GM18526 (cell line): Measurements from ENCODE around the gene RAI14.

Source experiments
- POLR2A ChIP-seq: IDR thresholded peaks from 3 replicates; pipeline ENCODE4 v1.6.1; 2011; ENCODE audit not compliant: insufficient read length; ENCODE audit errors: extremely low read depth

Gene RAI14

DNA sequence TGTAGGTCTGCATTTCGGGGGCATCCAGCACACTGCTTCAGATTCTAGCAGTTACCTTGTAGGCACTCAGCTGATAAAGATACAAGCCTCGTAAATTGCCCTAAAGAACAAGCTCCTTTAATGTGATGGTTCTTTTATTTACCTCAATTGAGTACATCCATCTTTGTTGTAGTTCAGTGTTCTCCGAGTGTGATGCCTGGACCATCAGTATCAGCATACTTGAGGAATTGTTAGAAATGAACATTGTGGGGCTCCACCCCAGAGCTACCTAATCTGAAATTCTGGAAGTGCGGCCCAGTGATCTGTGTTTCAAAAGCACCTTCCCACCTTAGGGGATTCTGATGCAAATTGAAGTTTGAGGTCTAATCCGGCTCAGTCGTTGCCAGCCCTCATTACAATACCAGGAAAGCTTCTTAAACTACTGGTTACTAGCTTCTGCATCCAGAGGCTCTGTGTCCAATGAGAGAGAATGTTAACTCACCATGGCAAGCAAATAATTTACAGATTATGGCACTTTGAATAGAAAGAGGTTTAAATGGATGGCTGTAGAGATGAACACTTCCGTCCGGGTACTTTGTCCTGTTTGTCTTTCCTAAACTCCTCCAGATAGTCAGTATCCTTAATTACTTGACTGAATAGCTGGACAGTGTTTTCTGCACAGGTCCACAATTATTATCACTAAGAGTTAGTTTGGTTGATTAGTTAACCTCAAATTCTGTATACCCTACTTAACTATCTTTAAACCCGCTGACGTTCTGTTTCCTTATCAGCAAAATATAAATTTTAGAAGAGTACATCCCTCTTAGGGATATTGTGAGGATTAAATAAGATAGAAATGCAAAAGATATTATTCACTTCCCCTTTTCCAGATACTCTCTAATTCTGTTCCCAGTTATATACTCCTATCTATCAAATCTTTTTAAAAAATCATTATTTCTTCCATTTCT lies 47.9 kb downstream of the RAI14 start:
- no peak for TF ChIP-seq POLR2A

DNA sequence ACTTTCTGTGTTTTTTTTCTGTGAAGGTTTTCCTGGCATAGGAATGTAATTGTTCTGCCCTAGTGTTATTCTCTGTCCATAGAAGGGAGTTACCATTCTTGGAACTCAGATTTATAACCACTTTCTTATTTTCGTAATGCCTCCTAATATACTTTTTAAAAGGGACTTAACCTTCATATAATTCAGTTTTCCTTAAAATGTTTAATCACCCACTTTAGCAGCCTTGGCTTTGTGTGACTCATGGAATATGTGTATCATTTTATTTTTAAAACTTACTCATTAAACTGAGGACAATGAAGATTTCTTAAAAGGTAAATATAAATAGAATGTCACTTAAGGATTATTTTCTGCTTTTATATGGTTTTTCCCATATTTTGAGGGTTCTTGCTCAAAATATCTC lies 50.0 kb downstream of the RAI14 start:
- no peak for TF ChIP-seq POLR2A

DNA sequence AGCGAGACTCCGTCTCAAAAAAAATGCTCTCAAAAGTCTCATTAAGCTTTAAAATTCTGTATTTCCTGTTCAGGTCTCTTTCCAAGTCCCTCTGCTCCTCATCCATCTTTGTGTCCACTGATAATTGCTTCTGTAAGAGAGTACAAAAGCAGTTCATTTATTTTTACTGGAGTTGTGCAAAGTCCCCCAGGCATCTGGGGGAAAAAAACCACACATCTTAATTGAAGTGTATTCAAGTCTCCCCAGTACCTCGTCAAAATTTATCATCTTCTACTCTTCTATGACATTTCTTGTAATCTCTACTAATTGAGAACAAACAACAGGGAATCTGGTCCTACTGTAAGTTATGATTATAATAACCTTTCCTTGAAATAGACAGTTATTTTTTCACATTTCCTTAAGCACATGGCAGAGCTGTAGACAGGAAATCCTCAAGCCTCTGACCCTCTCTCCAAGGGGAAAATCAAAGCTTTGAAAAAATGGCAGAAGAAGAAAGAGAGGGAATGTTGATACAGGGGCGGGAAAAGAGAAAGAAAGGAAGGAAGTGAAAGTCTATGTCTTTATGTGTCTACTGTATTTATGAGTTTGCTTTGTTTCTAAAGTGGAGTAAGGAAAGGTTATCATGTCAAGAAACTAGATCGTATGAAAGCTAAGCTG lies 51.5 kb downstream of the RAI14 start:
- TF ChIP-seq POLR2A: no peak

DNA sequence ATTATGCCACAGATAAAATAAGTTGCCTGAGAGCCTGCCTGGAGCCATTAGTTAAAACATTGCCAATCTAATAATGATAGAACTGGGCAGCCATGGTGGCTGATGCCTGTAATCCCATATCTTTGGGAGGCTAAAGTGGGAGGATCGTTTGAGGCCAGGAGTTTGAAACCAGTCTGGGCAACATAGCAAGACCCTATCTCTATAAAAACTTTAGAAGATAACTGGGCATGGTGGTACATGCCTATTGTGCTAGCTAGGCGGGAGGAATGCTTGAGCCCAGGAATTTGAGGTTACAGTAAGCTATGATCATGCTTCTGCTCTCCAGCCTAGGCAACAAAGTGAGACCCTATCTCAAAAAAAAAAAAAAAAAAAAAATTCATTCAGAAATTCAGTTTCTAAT lies 52.6 kb downstream of the RAI14 start:
- TF ChIP-seq POLR2A: no peak

GRCh38 chr5:34709861-34710673 lies 53.9 kb downstream of the RAI14 start:
- no peak for TF ChIP-seq POLR2A

DNA sequence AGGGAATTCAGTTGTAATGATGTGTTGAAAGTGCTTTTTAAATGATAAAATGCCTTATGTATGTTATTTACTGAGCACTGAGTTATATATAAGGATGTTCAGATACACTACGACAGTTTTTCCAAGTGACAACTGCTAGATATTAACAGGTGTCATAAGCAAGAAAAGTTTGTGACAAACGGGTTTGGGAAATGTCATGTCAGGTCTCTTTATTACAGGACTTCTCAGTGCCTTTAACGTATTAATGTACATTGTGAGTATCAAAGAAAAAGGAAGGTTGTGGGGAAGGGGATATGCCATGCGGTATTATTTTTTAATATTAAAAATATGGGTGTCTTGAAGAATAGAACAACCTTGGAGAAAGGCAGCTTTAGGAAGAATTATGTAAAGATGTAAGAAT lies 56.4 kb downstream of the RAI14 start:
- TF ChIP-seq POLR2A: no peak

GRCh38 chr5:34715711-34716110 lies 59.6 kb downstream of the RAI14 start:
- TF ChIP-seq POLR2A: no peak

- no peak for TF ChIP-seq POLR2A
Observed at GRCh38 chr5:34716986-34717385, 60.9 kb downstream of the RAI14 start.

GRCh38 chr5:34717426-34718327 lies 61.5 kb downstream of the RAI14 start:
- no peak for TF ChIP-seq POLR2A

GRCh38 chr5:34718516-34718915 lies 62.4 kb downstream of the RAI14 start:
- TF ChIP-seq POLR2A: no peak

DNA sequence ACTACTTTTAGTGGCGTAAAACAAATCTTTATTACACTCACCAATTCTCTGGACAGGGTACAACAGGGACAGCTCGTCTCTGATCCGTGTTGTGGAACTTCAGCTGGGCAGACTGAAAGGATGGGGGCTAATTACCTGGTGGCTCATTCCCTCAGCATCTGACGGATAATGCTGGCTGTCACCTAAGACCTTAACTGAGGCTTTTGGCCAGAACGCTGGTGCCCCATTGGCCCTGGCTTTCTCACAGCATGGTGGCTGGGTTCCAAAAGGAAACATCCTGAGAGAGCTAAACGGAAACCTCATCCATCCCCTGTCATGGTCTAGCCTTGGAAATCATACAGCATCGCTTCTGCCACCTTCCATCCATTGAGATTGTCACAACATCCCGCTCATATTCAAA lies 62.9 kb downstream of the RAI14 start:
- TF ChIP-seq POLR2A: no peak

DNA sequence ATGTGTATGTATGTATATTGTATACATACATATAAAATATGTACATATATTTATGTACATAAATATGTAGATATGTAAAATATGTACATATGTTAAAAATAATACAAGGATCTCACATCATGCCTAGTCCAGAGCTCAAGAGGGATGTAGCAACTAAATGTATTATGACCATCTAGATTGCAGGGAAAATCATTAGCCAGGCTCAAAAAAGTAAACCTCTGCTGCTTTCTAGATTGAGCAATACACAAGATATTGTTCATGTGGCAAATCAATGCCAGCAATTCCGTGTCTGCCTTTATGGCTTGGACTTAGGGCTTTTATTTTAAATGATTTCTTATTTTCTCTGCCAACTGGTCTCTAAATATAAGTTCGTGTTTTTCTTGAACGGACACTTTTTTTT lies 65.2 kb downstream of the RAI14 start:
- no peak for TF ChIP-seq POLR2A

GRCh38 chr5:34722183-34722582 lies 66.1 kb downstream of the RAI14 start:
- TF ChIP-seq POLR2A: no peak

- no peak for TF ChIP-seq POLR2A
Observed at GRCh38 chr5:34724741-34725140, 68.6 kb downstream of the RAI14 start.

- TF ChIP-seq POLR2A: no peak
Observed at GRCh38 chr5:34728236-34728635, 72.1 kb downstream of the RAI14 start.
